ENCODE measurements around the gene LRRFIP2.

The LRRFIP2 gene

DNA sequence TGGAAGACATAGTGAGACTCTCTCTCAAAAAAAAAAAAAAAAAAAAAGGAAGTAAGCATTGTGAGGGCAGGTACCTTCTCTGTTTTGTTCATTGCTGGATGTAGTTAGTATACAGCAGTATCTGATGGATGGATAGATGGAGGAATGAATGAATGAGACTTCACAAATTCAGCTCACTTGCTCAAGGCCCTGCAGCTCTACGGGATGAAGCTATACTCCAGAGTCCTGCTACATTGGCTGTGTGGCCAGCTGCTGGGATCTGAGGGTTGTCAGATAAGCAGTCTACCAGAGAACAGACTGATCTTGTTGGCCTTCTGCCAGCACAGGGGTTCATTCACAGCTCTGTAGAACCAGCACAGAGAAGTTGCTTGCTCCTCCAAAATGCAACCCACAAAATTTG, 146.1 kb downstream of the LRRFIP2 start:
- no peak overlapping the region for H3K27ac ChIP-seq
- TF ChIP-seq, protein P1, sequence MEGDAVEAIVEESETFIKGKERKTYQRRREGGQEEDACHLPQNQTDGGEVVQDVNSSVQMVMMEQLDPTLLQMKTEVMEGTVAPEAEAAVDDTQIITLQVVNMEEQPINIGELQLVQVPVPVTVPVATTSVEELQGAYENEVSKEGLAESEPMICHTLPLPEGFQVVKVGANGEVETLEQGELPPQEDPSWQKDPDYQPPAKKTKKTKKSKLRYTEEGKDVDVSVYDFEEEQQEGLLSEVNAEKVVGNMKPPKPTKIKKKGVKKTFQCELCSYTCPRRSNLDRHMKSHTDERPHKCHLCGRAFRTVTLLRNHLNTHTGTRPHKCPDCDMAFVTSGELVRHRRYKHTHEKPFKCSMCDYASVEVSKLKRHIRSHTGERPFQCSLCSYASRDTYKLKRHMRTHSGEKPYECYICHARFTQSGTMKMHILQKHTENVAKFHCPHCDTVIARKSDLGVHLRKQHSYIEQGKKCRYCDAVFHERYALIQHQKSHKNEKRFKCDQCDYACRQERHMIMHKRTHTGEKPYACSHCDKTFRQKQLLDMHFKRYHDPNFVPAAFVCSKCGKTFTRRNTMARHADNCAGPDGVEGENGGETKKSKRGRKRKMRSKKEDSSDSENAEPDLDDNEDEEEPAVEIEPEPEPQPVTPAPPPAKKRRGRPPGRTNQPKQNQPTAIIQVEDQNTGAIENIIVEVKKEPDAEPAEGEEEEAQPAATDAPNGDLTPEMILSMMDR (IDR thresholded peaks at IDR 0.05): no peak
- no peak for TF ChIP-seq ZFX (IDR thresholded peaks at IDR 0.05; ENCODE audit: borderline replicate concordance)

DNA sequence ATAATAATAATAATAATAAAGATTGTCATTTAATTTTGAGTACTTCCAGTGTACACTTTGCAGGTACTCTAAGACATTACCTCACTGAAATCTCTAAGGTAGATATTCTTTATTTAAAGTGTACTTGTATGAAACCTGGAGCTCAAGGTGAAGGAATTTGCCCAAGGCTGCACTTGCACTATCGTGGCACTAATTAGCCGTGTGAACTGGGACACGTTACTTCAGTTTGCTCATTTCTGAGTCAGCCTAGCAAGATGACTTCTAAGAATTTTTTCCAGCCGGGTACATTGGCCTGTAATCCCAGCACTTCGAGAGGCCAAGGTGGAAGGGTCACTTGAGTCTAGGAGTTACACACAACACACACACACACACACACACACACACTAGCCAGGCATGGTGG, 147.5 kb downstream of the LRRFIP2 start:
- TF ChIP-seq, protein P1 (IDR thresholded peaks at IDR 0.05): no peak
- no peak for TF ChIP-seq ZFX (IDR thresholded peaks at IDR 0.05; ENCODE audit: borderline replicate concordance)

DNA sequence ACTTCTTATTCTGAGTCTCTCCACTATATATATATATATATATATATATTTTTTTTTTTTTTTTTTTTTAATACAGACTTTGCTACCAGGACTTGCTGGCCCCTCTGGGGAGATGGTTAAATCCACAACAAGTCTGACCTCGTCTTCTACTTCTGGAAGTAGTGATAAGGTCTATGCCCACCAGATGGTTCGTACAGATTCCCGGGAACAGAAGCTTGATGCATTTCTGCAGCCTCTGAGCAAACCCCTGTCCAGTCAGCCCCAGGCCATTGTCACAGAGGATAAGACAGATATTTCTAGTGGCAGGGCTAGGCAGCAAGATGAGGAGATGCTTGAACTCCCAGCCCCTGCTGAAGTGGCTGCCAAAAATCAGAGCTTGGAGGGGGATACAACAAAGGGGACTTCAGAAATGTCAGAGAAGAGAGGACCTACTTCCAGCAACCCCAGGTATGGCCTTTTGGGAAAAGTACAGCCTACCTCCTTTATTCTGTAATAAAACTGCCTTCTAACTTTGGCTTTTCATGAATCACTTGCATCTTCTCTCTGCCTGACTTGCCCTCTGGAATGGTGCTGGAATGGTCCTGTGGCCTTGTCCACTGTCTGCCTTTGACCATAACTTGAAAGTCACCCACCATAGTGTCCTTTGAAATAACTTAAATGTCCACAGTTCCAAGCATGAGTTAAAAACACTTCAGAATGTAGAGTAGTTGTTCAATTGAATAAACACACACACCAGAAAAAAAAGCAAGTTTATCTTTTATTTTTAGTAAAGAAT, 148.6 kb downstream of the LRRFIP2 start:
- TF ChIP-seq, protein P1 (IDR thresholded peaks at IDR 0.05): no peak
- no peak for TF ChIP-seq ZFX (IDR thresholded peaks at IDR 0.05; ENCODE audit: borderline replicate concordance)
- no peak overlapping the region for H3K27ac ChIP-seq

More for the DNA sequence above, 147.5 kb downstream of the LRRFIP2 start:
- no peak overlapping the region for H3K27ac ChIP-seq

DNA sequence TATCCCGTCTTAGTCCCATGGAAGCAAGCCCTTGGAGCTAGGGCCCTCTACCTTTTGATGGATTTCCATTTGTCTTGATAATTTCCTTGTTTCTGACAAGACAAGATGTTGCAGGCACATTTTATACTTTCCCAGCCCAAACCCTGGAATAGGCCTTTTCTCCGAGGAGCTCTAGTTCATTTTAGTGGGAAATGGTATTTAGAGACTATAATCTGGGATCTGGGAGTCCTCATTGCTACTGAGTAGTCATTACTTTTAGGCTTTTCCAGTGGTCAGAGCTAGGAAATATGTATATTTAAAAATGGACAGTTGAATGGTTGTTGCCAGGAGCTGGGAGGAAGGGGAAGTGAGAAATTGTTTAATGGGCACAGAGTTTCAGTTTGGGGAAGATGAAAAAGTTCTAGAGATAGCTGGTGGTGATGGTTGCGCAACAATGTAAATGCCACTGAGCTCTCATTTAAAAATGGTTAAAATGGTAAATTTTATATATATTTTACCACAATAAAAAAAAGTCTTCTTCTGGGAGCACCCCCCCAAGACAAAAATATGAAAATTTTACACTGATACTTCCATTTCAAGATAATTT, 149.5 kb downstream of the LRRFIP2 start:
- H3K27ac ChIP-seq: no peak overlapping the region
- no peak for TF ChIP-seq ZFX (IDR thresholded peaks at IDR 0.05; ENCODE audit: borderline replicate concordance)
- TF ChIP-seq, protein P1 (IDR thresholded peaks at IDR 0.05): no peak

DNA sequence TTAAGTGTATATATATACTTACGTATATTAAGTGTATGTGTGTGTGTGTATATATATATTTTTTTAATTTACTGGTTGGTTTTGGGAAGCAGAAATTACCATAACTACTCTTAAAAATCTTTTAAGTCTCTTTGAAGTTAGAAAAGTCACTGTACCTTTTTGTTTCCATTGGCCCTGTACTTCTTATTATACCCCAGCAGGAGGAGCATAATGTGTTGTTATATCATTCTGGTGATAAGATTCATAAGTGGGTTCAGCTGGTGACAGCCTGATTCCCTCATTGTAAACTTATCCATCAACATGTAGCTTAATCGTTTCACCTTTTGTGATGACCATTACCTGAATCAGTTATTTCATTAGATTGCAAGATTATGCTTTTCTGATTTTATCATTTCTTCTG, 150.3 kb downstream of the LRRFIP2 start:
- H3K27ac ChIP-seq: no peak overlapping the region

DNA sequence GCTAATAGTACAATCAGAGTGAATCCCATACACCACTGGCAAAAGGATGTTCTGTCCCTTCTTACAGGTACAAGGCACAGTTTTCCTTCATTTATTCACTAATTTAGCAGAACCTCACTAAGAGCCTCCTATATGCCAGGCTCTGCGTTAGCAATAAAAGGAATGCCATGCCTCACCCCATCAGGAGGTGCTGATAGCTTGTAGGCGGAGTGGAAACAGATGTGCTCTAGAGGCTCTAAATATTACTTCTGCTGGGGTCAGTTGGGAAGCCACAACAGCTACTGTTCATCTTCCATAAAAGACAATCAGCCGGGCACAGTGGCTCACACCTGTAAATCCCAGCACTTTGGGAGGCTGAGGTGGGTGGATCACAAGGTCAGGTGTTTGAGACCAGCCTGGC, 156.7 kb downstream of the LRRFIP2 start:
- no peak overlapping the region for H3K27ac ChIP-seq
- TF ChIP-seq ZFX (IDR thresholded peaks at IDR 0.05; ENCODE audit: borderline replicate concordance): no peak
- TF ChIP-seq, protein P1 (IDR thresholded peaks at IDR 0.05): no peak

More for the DNA sequence above, 150.3 kb downstream of the LRRFIP2 start:
- TF ChIP-seq ZFX (IDR thresholded peaks at IDR 0.05; ENCODE audit: borderline replicate concordance): no peak
- TF ChIP-seq, protein P1 (IDR thresholded peaks at IDR 0.05): peak; percentile 22

DNA sequence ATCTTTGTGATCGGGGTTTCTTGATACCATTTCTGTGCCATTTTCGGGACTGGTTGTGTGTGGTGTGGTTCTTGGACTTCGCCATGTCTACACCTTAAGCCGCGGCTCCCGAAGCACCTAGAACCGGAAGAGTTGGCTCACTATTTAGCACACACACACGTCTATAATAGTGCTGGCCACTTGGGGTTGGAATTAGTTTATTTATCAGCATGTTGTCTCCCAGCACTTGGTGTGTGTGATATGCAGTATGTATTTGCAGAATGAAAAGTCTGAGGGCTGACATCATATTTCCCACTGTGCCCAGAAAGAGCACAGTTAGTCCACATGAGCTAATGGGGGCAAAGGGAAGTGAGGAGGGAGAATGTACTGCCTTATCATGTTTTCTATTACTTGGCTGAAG, 157.5 kb downstream of the LRRFIP2 start:
- TF ChIP-seq ZFX (IDR thresholded peaks at IDR 0.05; ENCODE audit: borderline replicate concordance): no peak
- TF ChIP-seq, protein P1 (IDR thresholded peaks at IDR 0.05): no peak
- H3K27ac ChIP-seq: no peak overlapping the region

All from 22Rv1 (cell line).